ENCODE results near the gene ATL3. TPM values are rescaled to one million over a fixed set of nuclear protein-coding genes. Genes with fewer than 3 reads are reported as not detected.
"Not testable (repeated sequence)": the region's sequence is repeated elsewhere in the genome, so short reads cannot be mapped to it uniquely, and the experiment has no call there.

The ATL3 gene
- polyA plus RNA-seq, 1 donor: 20.9 TPM

- peak; percentile 41 for DNase-seq
Observed at GRCh38 chr11:63682066-63683021, 11.2 kb upstream of the ATL3 start.

- peak; percentile 96 for DNase-seq
Observed at GRCh38 chr11:63681321-63682065, 10.3 kb upstream of the ATL3 start, which contains the start of gene RTN3. RTN3 (plus strand) TSS chr11:63681500; CDS start chr11:63681637, 137 bp downstream.

- DNase-seq: no peak
Observed at GRCh38 chr11:63680834-63681320, 9.7 kb upstream of the ATL3 start.

GRCh38 chr11:63673579-63673978, 2.4 kb upstream of the ATL3 start:
- DNase-seq: no peak

- DNase-seq: no peak
Observed at GRCh38 chr11:63672936-63673539, 1.9 kb upstream of the ATL3 start.

- no peak for DNase-seq
Observed at GRCh38 chr11:63672156-63672463, 934 bp upstream of the ATL3 start.

- DNase-seq: peak; percentile 32
Observed at GRCh38 chr11:63670433-63671321, 499 bp downstream of the ATL3 start.

- no peak for DNase-seq
Observed at GRCh38 chr11:63670096-63670432, 1.1 kb downstream of the ATL3 start.

- DNase-seq: no peak
Observed at GRCh38 chr11:63667995-63668795, 3.0 kb downstream of the ATL3 start.

- no peak for DNase-seq
Observed at GRCh38 chr11:63666874-63667273, 4.3 kb downstream of the ATL3 start.

- DNase-seq: no peak
Observed at GRCh38 chr11:63663809-63664208, 7.4 kb downstream of the ATL3 start.

- no peak for DNase-seq
Observed at GRCh38 chr11:63660972-63661371, 10.2 kb downstream of the ATL3 start.

GRCh38 chr11:63652671-63653070, 18.5 kb downstream of the ATL3 start:
- no peak for DNase-seq

- no peak for DNase-seq
Observed at GRCh38 chr11:63643205-63643604, 28.0 kb downstream of the ATL3 start.

- DNase-seq: no peak
Observed at GRCh38 chr11:63641727-63642126, 29.4 kb downstream of the ATL3 start.

GRCh38 chr11:63639199-63639832, 31.9 kb downstream of the ATL3 start:
- no peak for DNase-seq

GRCh38 chr11:63638436-63638835, 32.7 kb downstream of the ATL3 start:
- not testable (repeated sequence) for DNase-seq

- peak; percentile 57 for DNase-seq
Observed at GRCh38 chr11:63635762-63636465, 35.3 kb downstream of the ATL3 start.

GRCh38 chr11:63629426-63629825, 41.8 kb downstream of the ATL3 start:
- no peak for DNase-seq
